Muscle of back (tissue), 11 donors: ENCODE measurements around the gene CABCOCO1. TPM values are rescaled to one million over a fixed set of nuclear protein-coding genes. Genes with fewer than 3 reads are reported as not detected.

Source experiments
- DNase-seq, 3 donors: peaks; one replicate each; pipeline versions ENCODE4 v3.0.0 to v3.0.0-alpha.2; 2013
- polyA plus RNA-seq, 10 donors: library from polyadenylated mRNA; unstranded; fragments of 120-200 nt; gene quantifications; one replicate each; pipeline ENCODE4 v1.2.1, GENCODE V29; 2013; ENCODE audit not compliant: insufficient read length in 10 of 10

CABCOCO1 gene
- polyA plus RNA-seq, 10 donors = 0.20 to 1.5 (median 0.50) TPM; not detected in 2

DNA sequence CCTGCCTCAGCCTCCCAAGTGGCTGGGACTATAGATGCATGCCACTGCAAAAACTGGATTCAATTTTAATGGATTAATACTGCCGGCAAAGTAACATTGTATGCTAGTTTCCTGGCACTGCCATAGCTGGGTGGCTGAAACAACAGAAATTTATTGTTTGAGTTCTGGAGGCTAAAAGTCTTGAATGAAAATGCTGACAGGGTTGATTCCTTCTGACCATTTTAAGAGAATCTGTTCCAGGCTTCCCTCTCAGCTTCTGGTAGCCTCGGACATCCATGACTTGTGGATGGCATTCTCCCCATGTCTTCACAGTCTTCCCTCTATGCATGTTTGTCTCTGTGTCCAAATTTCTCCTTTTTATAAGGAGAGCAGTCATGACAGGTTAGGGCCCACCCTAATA lies 151.4 kb downstream of the CABCOCO1 start:
- DNase-seq = no peak

DNA sequence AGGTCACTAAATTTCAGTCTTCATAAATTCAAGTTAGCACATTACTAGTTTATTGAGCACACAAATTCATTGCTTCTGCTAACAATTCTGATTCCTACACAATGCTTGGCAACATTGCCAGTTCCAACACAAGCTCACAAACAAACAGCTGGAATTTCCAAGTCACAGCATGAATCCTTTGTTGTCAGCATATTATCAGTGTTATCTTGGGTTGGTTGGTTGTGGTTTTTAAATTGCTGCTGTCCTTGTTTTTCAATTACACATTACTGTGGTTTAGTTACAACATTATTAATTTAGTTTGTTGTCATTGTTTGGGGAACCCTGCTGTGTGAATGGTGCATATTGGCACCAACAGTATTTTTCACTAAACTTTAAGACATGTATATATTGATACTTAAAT lies 152.8 kb downstream of the CABCOCO1 start:
- DNase-seq = no peak

Other genes with a start within 250 kb of the CABCOCO1 start
- gene TMEM26, start 209.5 kb upstream of the CABCOCO1 start, polyA plus RNA-seq = 10 to 100 TPM in 6 of 10 donors, 1 to 10 TPM in 4; 8.3 to 16.9 (median 11.7) TPM
- 10 to 100 TPM; 11.5 to 30.6 (median 19.6) TPM for gene ARID5B, start 238.8 kb downstream of the CABCOCO1 start, polyA plus RNA-seq